Stimulated activated CD8-positive, alpha-beta memory T cell treated with anti-CD3 and anti-CD28 coated beads, Interleukin-12 subunit alpha, Interleukin-12 subunit beta, amount 100 ng/mL, for 4 hours (primary cell): ENCODE results near the gene BCL2L13.
A peak's percentile ranks its signal among the peaks of the same experiment; 100 is the strongest.
"Not testable (repeated sequence)": the region's sequence is repeated elsewhere in the genome, so short reads cannot be mapped to it uniquely, and the experiment has no call there.

ENCODE experiments used
- DNase-seq: peaks from one replicate; pipeline ENCODE4 v3.0.0-alpha.2; 2020; ENCODE audit warnings: low read depth

Gene BCL2L13

DNA sequence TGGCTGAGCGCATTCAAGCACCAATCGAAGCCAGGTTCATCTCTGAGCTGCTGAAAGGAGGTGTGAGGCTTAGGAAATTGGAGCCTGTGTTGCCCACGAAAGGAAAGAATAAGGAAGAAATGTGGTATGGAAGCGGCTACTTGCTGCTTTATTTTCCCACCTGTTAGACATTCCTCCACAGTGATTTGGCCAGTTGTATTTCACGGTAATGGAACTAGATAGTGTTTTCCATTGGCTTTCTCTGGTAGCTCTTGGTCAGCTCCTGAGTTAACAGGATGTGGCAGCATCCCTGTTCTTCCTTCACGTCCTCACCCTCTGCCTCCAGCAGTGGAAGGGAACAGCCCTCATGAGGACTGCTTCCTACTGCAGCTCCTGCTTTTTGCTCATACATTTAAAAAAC lies 91.0 kb downstream of the BCL2L13 start:
- no peak for DNase-seq

DNA sequence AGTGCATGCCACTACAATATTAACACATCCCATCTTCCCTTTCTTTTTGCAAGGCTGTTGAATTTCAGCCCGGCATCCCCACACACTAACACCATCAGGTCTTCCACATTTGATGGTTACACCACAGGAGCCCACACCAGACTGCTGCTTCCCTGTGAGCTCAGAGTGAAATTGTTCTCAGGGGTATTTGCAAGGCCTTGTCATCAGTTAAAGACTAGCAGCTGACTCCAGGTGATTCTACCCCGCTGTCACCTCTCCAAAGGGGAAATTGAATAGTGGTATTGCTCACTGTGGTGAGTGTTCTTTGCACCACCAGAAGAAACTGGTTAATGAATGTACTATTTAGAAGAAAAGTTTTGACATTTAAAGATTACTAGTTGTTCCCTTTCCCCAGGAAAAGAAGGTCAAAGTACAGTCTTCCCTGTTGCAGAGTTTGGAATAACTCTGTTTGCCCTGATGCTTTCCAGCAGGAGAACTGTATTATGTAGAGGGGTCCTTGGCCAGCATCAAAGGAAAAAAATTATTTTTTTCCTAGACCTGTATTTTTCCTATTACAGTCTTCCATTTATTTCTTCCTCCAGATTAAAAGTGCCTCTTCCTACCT lies 93.8 kb downstream of the BCL2L13 start:
- DNase-seq = no peak

DNA sequence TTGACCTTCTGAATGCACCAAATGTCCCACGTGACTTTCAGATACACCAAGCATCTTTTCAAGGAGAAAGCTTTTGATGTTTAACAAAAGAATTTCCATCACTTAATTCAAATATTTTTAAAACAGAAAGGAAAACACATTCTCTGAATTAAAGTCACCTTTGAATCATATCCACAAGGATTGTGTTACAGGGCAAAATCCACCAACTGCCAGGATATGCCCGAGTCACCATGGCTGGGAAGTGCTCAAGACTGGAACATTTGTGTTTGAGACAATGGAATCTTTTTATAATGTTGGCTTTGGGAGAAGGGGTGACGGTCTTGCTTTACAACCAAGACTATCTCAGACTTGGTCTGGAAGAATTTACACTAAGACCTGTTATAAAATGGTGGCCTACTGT lies 94.9 kb downstream of the BCL2L13 start:
- no peak for DNase-seq

DNA sequence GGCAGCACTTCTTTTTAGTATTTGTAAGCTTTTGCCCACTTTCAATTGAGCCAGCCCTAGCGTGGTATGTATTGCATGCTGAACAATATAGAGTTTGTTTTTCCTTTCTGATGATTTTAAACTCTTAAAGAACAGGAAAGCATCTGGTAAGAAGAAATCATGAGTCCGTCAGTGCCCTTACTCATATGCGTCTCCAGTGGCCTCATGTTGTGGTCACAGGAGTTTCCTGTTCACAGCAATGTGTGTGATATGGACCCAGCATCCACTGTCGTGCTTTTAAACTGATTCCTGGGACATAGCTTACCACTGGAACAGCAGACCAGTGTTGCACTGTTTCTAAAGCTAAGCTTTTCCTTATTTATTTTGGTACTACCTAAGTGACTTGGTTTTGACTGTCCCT lies 95.6 kb downstream of the BCL2L13 start:
- DNase-seq = no peak

DNA sequence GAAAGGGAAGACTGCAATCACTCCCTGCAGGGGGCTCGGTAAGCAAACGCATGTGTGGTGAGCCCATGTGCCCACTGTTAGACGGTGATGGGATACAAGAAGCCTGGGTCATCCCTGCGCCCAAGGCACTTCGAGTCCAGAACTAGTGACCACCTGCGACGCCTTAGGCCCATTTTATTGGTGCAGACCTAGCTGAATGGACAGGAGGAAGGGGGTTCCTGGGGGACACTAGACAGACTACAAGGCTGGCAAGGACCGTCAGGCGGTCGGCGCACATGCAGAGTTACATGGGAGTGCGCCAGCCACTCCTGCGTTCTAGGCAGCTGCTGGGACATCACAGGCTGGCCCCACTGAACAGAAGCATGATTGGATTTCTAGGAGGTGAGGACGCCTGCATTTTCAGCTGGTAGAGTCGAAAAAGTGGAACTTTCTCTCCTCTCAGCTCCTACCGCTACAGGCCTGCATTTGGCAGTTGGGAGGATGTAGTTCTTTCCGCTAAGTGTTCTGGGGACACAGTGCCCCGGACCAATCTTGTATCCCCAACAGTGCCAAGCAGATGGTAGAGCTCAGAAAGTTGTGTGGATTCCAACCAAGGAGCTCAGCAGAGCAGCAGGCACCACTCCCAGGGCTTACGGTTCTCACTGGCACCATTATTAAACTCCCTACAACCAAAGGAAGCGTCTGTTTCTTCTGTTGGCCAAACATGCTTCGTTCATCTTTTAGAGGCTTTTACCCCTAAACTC lies 100.0 kb downstream of the BCL2L13 start:
- no peak for DNase-seq

DNA sequence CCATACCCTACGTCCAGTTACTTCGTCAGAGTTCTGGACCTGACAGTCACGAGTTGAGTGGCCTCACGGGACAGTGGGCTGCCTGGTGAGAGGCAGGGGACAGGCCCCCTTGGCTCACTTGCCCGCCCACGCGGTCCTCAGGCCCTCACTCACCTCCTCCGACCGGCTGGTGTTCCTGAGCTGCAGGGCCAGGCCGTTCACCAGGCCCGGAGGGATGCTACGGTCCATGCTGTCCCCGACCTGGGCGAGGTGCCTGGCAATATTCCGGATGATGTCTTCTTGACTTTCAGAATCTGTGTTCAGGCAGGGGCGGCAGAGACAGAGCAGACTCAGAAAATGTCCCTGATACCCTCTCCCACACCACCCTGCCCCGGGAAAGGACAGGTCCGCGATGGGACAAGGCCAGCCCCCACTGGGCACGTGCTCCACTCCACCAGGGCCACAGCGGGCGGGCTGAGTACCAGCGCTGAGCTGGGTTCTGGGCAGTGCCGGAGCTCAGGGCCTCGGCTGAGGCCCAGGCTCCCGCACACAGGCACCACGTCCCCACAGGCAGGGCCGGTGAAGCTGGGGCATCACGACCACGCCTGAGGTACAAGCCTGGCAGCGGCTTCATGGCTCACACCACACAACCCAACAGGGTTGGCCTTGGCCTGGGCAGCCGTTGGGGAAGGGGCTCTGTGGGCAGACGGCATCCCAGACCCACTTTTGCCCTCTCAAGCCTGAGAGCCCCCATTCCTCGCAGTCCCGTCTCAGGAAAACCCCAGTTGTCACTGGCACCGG lies 100.8 kb downstream of the BCL2L13 start:
- DNase-seq = no peak

DNA sequence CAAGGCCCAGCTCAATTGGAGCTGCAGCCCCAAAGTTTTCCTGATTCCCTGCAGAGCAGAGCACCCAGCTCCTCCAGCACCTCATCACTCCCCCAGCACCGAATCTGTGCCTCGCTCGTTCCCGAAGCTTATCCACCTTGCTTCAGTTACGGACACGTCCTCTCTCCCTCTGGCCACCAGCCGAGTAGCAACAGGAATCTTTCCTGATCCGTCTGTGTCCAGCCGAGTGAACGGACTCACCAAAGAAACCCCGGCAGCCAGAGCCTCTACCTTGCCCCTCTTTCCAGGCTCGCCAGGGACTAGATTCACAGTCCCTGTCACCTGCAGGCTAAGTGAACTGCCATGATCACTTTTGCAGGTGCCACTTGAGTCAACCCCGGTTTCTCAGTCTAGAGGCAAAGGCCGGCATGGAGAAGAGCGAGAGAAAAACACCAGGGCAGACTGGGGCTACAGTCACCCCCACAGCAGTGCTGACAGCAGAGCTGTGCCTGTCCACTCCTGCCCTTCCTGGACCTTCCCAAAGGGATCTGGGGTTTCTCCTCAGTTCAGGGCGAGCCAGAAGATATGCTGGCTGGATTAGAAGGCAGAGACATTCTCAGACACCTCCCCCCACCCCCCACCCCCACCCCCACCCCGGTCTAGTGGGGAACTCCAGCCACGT lies 103.4 kb downstream of the BCL2L13 start:
- no peak for DNase-seq

DNA sequence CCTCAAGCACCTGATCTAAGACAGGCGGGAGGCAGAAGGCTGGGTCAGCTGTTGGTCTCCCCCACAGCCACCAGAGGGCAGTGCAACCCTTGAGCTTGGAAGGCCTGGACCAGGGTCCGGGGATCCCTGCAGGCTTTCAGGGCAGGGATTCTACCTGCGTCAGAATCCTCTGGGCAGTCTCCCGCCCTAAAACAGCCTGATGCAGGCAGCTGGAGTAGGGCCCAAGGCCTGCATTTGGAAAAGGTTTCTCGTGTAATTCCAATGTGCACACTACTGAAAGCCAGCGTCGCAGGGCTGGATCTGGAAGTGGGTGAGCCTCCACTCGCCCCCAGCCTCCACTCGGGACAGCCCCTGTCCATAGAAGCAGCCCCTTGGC lies 104.0 kb downstream of the BCL2L13 start:
- peak; percentile 18 for DNase-seq

DNA sequence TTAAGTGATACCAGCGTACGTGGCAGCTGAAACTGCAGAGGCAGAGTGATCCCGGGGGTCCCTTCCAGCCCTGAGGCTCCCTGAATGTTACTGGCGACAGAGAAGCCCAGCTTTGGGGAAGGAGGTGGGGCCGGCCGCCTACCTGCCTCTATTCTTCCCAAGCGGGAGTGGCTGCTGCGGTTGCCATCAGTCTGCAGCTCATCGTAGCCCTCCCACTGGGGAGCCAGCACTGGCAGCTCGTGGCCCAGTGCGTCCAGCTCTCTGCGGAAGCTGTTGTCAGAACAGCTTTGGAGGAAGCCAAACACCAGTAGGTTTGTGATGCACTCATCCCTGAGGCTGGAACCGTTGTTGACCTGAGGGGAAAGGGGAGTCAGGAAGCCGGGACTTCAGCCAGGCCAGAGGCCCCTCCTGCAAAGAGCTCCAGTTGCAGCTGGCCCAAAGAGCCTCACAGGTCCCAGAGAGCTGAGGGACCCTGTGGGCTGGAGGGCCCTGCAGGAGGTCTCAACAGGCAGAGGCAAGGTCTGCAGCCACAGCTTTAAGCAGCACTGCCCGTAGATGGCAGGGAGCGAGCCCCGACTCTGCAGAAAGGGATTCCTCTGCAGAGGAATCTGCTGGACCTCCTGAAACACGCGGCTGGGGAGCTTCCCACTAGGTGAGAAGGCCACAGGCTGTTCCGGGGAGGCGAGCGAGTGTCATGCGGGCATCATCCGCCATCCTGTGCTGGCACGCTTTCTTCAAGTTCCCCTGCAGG lies 105.3 kb downstream of the BCL2L13 start:
- no peak for DNase-seq

DNA sequence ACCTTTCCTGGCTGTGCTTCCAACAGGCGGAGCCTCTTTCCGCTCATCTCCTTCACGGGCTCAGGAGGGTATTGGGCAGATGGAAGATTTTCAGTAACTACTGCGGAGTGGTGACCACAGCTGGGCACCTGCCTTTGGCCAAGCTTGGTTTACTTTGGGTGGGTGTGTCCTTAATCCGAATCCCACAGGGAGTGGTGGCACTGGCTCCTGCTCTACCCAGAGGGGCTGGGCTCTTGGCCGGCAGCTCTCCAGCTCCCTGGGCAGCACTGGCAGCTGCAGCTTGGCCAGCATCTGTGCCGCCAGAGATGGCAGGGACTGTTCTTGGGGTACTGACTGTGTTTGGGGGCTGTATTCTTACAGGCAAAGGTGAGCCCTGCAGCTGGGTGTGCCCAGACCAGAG lies 105.9 kb downstream of the BCL2L13 start:
- no peak for DNase-seq

DNA sequence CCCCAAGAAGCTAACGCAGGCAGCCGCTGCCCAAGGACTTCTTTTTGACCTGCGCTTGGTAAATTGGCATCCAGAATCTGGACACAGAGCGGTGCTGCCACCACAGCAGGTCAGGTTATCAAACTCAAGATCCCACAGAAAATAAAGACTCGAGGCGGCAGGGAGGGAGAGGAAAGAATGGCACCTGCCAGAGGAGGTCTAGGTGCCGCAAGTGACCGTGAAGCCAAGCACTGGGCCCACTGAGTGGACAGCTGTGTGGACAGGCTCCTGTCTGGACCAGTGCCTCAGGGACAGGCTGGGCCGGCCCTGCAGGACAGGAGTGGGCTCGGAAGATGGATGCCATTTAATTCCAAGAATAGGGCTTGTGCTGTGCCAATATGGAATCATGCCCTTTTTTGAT lies 108.4 kb downstream of the BCL2L13 start:
- no peak for DNase-seq

DNA sequence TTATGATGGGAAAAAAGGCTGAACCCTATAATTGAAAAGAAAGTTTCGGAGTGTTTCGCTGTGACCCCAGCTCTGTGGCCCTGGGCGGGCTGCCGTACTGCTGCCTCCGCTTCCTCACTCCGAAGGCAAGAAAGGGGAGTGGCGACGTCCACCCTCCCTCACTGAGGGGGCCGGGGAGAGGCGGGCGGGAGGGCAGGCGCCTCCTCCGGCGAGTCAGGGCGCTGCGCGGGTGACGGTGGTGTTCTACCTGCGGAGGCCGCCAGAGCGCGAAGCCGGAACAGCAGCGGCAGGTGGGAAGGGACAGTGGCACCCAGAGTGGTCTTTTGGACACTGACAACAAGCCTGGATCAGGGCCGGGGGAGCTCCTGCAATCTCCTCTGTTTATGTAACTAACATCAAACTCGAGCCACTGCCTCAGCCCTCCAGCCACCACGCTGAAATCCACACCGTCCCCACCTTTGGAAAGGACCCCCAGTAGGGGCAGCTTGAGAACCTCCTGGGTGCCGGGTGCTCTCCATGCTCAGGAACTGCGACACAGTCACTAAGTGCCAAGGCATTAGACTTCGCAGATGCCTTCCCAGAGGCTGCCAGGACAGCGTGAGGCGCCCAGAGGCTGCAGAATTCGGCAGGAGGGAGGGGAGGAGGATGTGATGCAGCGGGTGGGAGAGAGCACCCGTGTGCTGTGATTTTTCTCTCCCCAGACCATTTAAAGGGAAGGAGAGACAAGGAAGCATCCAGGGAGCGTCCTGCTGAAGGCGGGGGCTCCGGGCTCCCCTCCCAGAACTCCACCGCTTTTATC lies 110.2 kb downstream of the BCL2L13 start:
- no peak for DNase-seq

DNA sequence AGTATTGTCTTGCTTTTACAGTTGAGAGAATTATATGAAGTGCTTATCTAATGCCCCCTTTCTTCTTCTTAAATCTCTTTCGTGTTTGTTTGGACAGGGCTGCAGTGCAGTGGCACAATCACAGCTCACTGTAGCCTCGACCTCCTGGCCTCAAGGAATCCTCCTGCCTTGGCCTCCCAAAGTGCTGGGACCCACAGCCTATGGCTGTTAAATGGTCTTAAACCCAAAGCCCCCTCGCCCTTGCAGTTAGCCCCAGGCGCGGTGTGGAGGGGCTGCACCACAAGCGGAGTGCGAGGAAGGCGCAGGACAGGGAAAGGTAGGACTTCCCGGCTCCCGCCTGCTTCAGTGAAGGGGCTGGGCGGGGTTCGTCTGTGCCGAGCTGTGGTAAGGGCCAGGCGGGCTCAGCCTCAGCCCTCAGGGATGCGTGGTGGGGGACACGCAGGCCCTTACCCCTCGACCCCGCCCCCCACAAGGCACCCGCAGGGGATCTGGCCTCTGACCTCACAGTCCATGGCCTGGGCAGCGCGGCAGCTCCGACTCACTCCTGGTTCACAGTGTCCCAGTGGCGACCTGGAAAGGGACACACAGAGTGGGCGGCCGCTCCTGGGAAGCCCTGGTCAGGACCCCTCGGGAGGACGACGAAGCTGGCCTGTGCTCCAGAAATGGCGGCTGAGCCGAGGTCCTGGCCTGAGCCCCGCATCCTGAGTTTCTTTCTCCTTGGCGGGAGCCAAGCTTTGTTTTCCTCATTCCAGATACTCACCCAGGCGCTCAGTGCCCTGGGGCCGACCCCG lies 111.2 kb downstream of the BCL2L13 start:
- no peak for DNase-seq

DNA sequence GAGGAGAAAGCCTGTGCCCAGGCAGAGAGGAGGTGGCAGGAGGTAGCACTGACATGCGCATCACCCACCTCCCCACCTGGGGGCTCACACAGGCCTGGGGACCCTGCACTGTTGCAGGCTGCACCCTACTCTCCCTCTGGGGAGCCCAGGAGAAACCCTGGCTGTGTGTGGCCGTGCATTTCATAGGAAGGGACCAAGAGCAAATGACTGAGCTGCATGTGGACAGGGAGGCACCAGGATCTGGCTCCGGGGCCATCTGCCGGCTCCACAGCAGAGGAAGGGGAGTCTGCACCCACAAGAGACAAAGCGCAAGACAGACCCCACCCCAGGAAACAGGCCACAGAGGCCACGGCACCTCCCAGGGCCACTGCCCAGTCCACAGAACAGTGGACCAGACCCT lies 113.0 kb downstream of the BCL2L13 start:
- no peak for DNase-seq

DNA sequence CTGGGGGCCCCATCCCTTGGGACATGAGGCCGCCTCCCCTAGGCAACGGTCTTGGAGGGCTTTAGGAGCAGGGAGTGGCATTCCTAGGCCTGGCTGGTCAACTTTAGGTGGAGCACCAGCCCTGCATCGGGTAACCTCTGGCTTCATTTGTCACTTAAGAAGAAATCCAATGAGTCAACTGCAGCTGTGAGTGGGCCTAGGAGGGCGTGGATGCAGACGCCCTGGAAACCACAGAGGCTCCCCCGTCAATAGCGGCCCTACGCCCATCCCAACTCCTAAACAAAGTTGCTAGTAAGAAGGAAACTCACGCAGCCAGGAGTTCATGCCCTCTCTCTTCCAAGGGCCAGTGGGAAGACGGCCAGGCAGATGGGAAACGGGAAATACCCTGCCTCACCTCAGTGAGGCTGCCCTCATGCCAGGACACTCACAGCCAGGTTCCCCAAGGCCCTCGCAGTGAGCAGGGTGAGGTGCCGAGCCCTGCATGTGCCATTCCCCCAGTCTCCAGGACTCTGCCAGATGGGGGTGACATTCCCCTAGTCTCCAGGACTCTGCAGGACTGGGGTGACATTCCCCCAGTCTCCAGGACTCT lies 114.9 kb downstream of the BCL2L13 start:
- DNase-seq = no peak

DNA sequence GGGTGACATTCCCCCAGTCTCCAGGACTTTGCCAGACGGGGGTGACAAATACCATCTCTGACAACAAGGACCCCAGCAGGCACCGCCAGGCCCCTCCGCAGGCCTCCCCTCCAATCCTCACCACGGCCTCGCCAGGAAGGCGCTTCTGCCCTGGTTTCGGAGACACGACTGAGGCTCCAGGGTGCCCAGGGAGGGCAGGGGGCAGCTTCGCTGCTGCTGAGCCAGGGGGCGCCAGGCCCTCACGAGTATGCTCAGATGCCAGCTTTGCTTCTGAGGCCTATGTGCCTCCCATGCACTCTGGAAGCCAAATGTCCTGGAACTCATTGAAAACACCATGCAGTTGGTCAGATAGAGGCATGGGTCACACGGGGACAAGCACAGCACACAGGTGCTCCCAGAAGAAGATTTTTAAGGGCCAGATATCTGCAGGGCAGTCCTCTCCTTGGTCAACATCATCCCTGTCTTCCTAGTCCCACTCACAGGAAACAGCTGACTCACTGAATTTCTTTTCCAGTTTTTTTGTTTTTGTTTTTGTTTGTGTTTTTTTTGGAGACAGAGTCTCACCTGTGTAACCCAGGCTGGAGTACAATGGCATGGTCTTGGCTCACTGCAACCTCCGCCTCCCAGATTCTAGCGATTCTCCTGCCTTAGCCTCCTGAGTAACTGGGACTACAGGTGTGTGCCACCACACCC lies 115.8 kb downstream of the BCL2L13 start:
- no peak for DNase-seq

DNA sequence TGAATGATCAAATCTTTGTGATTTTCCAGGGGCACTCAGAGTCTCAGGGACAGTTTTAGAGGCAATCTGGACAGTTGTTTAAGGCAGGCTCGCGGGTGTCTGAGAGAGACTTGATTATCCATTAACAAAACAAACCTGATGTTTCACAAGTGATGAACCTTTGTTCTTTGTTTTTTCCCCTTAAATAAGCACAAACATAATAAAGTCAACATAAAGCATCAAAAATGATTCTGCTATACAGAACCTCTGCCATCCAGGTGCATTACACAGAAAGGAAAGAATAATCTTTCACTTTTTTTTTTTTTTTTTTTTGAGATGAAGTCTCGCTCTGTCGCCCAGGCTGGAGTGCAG lies 122.6 kb downstream of the BCL2L13 start:
- no peak for DNase-seq

DNA sequence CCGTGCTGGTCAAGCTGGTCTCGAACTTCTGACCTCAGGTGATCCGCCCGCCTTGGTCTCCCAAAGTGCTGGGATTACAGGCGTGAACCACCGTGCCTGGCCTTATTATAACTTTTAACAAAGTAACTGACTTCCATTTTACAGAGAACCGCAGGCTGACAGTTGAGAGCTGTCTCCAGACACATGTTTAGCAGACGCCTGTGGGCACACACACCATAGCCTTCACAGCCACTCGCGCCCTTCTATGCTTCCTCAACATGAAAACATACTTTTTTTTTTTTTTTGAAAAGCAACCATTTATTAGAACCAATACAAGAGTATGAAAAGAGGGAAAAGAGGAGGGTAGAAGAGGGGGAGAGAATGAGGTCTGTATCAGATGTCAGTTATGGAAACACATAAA lies 124.9 kb downstream of the BCL2L13 start:
- DNase-seq = not testable (repeated sequence)

DNA sequence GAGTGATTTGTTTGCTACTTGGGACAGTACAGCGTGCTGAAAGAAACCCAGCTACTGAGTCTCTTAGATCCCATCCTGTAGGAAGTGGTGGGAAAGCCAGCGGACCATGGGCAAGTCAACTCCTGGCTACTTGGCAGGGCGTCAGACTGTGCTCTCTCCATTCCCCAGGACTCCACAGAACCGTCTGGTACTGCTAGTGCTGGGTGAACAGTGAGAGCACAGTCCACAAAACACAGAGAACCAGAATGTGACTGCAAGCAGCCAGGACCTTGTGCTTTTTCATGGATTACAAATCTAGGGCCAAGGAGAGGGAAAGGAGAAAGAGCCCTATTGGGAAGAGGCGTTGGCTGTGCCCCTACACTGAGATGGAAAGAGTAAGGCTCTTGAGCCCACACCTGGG lies 125.5 kb downstream of the BCL2L13 start:
- no peak for DNase-seq
